Activated CD4-positive, alpha-beta T cell treated with anti-CD3 and anti-CD28 coated beads, Interleukin-2, amount 10 ng/mL, durations not matched to agents 24 days and 14 days (primary cell): ENCODE measurements around the gene PCDHB9. TPM values are rescaled to one million over a fixed set of nuclear protein-coding genes. Genes with fewer than 3 reads are reported as not detected.

ENCODE experiments used
- DNase-seq: peaks from one replicate; pipeline ENCODE4 v3.0.0; 2022
- H3K27ac Mint-ChIP-seq: one replicate; pipeline ENCODE4 v1.8.0; 2022; ENCODE audit warnings: mild to moderate bottlenecking, mixed read lengths
- H3K27me3 Mint-ChIP-seq: one replicate; pipeline ENCODE4 v1.8.0; 2022; ENCODE audit warnings: mixed read lengths
- H3K36me3 Mint-ChIP-seq: one replicate; pipeline ENCODE4 v1.8.0; 2022; ENCODE audit warnings: low read depth, mild to moderate bottlenecking, mixed read lengths
- H3K4me1 Mint-ChIP-seq: one replicate; pipeline ENCODE4 v1.8.0; 2021; ENCODE audit warnings: mixed read lengths
- H3K4me3 Mint-ChIP-seq: one replicate; pipeline ENCODE4 v1.8.0; 2022; ENCODE audit warnings: mild to moderate bottlenecking, moderate library complexity, mixed read lengths
- H3K9me3 Mint-ChIP-seq: one replicate; pipeline ENCODE4 v1.8.0; 2021; ENCODE audit warnings: mixed read lengths
- intact Hi-C: fragments of 100-400 bp; cut with micrococcal nuclease; formaldehyde crosslinking; loops from one replicate; pipeline ENCODE4 v1.15.1; 2023
- total RNA-seq: library from RNA; stranded (reverse); gene quantifications from 2 replicates; pipeline ENCODE4 v1.2.3, GENCODE V29; 2022

The PCDHB9 gene
- total RNA-seq, 1 donor from 2014 or later: not detected

DNA sequence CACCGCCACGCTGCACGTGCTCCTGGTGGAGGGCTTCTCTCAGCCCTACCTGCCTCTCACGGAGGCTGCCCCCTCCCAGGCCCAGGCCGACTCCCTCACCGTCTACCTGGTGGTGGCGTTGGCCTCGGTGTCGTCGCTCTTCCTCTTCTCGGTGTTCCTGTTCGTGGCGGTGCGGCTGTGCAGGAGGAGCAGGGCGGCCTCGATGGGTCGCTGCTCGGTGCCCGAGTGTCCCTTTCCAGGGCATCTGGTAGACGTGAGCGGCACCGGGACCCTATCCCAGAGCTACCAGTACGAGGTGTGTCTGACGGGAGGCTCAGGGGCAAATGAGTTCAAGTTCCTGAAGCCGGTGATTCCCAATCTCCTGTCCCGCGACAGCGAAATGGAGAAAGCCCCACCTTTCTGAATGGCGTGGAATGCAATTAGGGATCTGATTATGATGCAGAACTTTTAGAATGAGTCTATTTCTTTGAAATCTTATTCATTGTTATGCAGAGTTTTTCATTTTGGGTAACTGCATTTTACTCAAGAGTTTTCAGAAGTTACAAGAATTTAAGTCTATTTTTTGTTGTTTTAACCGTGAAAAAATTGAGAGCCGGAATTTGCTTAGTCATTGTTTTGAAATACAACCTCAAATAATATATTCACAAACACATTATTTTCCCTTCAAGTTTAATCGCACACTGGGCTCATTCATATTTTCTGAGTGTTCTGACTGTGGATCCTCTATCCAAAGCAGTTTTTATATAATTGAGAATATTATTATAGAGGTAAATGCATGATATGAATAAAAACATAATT, 49.8 kb downstream of the PCDHB9 start:
- no peaks in the 10 kb centered on the region for H3K36me3 Mint-ChIP-seq
- no peak overlapping the region for H3K4me3 Mint-ChIP-seq
- H3K9me3 Mint-ChIP-seq: peaks cover 19% of the 10 kb centered on the region
- no peak for DNase-seq
- intact Hi-C loops: no loop called here
- H3K27ac Mint-ChIP-seq: peak overlapping the region; percentile 44
- no peaks in the 10 kb centered on the region for H3K4me1 Mint-ChIP-seq
- peaks cover 3% of the 10 kb centered on the region for H3K27me3 Mint-ChIP-seq

Other genes starting within 250 kb of the PCDHB9 start
- not detected in 2 replicates for gene PCDHAC2, start 220.7 kb upstream of the PCDHB9 start, total RNA-seq
- not detected in 2 replicates for gene PCDHB1, start 135.8 kb upstream of the PCDHB9 start, total RNA-seq
- 0.19 TPM in 1 of 2 replicates, not detected in the other for gene PCDHB2, start 92.5 kb upstream of the PCDHB9 start, total RNA-seq
- not detected in 2 replicates for gene PCDHB3, start 86.7 kb upstream of the PCDHB9 start, total RNA-seq
- gene PCDHB4, start 65.3 kb upstream of the PCDHB9 start, total RNA-seq: not detected in 2 replicates
- gene PCDHB5, start 52.0 kb upstream of the PCDHB9 start, total RNA-seq: not detected in 2 replicates
- not detected in 2 replicates for gene PCDHB6, start 37.1 kb upstream of the PCDHB9 start, total RNA-seq
- gene PCDHB7, start 14.5 kb upstream of the PCDHB9 start, total RNA-seq: not detected in 2 replicates
- not detected in 2 replicates for gene PCDHB8, start 9.4 kb upstream of the PCDHB9 start, total RNA-seq
- gene PCDHB16, start 4.8 kb upstream of the PCDHB9 start, total RNA-seq: not detected in 2 replicates
- gene PCDHB10, start 5.2 kb downstream of the PCDHB9 start, total RNA-seq: not detected in 2 replicates
- not detected in 2 replicates for gene PCDHB11, start 12.5 kb downstream of the PCDHB9 start, total RNA-seq
- gene PCDHB12, start 21.6 kb downstream of the PCDHB9 start, total RNA-seq: not detected in 2 replicates
- 0.05 TPM in 1 of 2 replicates, not detected in the other for gene PCDHB13, start 26.8 kb downstream of the PCDHB9 start, total RNA-seq
- not detected in 2 replicates for gene PCDHB14, start 36.2 kb downstream of the PCDHB9 start, total RNA-seq
- not detected in 2 replicates for gene PCDHB15, start 58.2 kb downstream of the PCDHB9 start, total RNA-seq
- gene SLC25A2, start 116.9 kb downstream of the PCDHB9 start, total RNA-seq: 0.14 and 0.23 TPM in 2 replicates
- gene TAF7, start 133.6 kb downstream of the PCDHB9 start, total RNA-seq: 71.5 and 75.0 TPM in 2 replicates
- 0.07 and 0.09 TPM in 2 replicates for gene PCDHGA1, start 143.4 kb downstream of the PCDHB9 start, total RNA-seq
- 0.07 and 0.12 TPM in 2 replicates for gene PCDHGA2, start 151.6 kb downstream of the PCDHB9 start, total RNA-seq
- gene PCDHGA3, start 156.7 kb downstream of the PCDHB9 start, total RNA-seq: 0.14 and 0.19 TPM in 2 replicates
- 0.14 and 0.19 TPM in 2 replicates for gene PCDHGB1, start 162.9 kb downstream of the PCDHB9 start, total RNA-seq
- gene PCDHGA4, start 167.9 kb downstream of the PCDHB9 start, total RNA-seq: 0.33 and 0.37 TPM in 2 replicates
- gene PCDHGB2, start 172.8 kb downstream of the PCDHB9 start, total RNA-seq: 0.63 and 0.97 TPM in 2 replicates
- gene PCDHGA5, start 177.0 kb downstream of the PCDHB9 start, total RNA-seq: 0.19 and 0.51 TPM in 2 replicates
- gene PCDHGB3, start 183.1 kb downstream of the PCDHB9 start, total RNA-seq: 0.40 and 0.49 TPM in 2 replicates
- 0.31 and 0.54 TPM in 2 replicates for gene PCDHGA6, start 186.7 kb downstream of the PCDHB9 start, total RNA-seq
- 0.05 and 0.23 TPM in 2 replicates for gene PCDHGA7, start 195.6 kb downstream of the PCDHB9 start, total RNA-seq
- 0.21 TPM in 2 replicates for gene PCDHGB4, start 200.5 kb downstream of the PCDHB9 start, total RNA-seq
- gene PCDHGA8, start 205.5 kb downstream of the PCDHB9 start, total RNA-seq: 0.02 and 0.09 TPM in 2 replicates
- 0.43 and 0.47 TPM in 2 replicates for gene PCDHGB5, start 210.8 kb downstream of the PCDHB9 start, total RNA-seq
- gene PCDHGA9, start 215.6 kb downstream of the PCDHB9 start, total RNA-seq: 0.33 and 0.44 TPM in 2 replicates
- 0.09 and 0.14 TPM in 2 replicates for gene PCDHGB6, start 220.9 kb downstream of the PCDHB9 start, total RNA-seq
- gene PCDHGA10, start 225.8 kb downstream of the PCDHB9 start, total RNA-seq: 0.07 and 0.21 TPM in 2 replicates
- 0.12 and 0.17 TPM in 2 replicates for gene PCDHGB7, start 230.5 kb downstream of the PCDHB9 start, total RNA-seq
- gene PCDHGA11, start 233.9 kb downstream of the PCDHB9 start, total RNA-seq: 0.23 and 0.31 TPM in 2 replicates
- gene PCDHGA12, start 243.3 kb downstream of the PCDHB9 start, total RNA-seq: 0.12 and 0.16 TPM in 2 replicates